GM11168 (cell line): ENCODE data around the gene MTAP.

Experiments used
- in situ Hi-C: fragments of 300-500 bp; cut with MboI; formaldehyde crosslinking; loops from one replicate; pipeline ENCODE4 v1.12.0; 2022; ENCODE audit warnings: low sequenced_read_pairs; ENCODE audit not compliant: unreplicated experiment

The MTAP gene

DNA sequence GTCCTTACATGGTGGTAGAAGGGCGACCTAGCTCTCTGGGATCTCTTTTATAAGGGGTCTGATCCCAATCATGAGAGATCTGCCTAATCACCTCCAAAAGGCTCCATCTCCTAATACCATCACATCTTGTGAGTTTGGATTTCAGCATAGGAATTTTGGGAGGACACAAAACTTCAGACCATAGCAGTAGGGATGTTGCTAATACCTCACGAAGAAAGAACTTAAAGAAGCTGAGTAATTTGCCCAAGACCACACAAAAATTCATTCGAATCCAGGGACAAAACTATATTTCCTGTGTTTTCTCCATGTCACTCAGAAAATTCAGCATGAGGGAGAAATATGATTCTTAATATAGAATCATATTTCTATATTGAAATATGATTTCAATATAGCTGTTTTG lies 32.7 kb downstream of the MTAP start:
- in situ Hi-C loops: no loop called here

DNA sequence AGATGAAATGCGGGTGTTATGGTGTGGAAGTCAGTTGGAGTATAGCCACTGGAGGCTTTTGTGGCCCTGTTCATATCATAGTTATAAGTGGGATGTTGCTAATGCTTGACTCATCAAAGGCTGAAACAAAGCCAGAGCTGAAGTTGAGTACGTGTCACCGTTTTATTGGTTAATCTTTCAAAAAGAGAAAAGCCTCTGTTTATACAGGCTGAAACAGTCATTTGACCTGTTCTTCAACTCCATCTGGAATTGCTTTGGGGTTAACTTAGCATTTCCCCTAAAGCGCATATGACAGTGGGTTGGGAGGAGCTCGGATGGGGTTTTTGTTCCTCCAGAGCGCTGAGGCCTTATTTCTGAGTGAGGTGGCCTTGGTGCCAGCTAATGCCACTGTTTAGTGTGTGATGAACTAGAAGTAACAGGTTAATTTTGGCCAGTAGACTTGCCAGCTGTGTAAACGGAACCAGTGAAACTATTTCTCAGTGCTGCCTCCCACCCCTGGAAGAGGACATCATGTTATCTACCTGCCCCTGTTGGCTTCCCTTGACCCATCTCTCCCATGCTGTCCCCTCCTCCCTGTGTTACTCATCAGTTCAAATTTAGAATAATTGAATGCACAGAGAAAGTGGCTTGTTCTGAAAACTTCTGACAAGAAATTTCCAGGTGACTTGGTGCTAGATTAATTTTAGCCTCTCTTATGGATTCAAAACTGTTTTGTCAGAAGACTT lies 34.2 kb downstream of the MTAP start:
- in situ Hi-C loops: no loop called here

DNA sequence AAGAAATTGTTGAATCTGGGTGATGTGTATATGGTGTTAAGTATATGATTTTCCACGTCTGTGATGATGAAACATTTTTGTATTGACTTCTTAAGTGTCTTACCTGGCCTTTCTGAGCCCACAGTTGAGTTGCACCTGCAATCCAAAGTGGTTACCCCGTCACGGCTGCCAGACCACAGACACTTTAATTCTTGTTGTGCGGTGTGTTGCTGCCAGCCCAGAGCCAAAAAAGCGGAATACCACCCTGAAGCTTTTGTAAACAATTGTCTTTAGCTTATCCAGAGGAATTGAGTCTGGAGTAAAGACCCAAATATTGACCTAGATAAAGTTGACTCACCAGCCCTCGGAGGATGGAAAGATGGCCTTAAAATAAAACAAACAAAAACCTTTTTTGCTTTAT lies 35.1 kb downstream of the MTAP start:
- in situ Hi-C loops: no loop called here

DNA sequence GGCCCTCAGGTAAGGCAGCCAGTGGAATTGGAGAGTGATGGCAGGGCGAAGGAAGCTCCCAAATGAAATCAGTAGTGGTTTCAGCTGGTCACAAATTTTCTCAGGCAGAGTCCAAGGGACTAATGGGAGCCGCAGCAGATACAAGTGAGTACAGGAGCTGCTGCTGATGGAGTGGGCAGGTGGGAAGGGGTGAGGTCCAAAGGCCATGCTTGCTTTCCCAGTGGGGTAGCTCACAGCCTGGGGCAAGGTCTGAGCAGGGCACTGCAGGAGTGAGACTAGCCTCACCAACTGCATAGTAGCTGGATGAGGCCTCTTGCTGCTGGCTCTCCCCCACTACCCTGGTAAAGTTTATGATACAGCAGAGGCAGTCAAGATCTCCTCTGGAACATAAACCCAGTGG lies 38.2 kb downstream of the MTAP start:
- in situ Hi-C loops: no loop called here

DNA sequence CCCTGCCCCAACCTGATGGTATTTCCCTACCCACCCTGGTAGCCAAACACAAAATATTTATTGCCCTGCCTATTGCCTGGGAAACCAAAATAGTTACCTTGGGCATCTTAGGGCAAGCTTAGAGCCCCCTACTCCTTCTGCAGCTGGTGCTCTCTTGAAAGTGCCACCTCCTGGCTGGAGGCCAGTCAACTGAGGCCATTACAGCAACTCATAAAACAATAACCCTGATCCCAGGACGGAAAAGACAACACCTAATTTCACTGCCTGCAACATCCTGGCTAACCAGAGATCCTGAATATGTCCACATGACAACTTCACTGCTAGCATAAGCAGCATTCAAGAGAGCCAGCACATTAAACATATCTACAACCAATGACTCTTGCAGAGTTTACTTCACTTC lies 38.7 kb downstream of the MTAP start:
- in situ Hi-C loops: no loop called here

DNA sequence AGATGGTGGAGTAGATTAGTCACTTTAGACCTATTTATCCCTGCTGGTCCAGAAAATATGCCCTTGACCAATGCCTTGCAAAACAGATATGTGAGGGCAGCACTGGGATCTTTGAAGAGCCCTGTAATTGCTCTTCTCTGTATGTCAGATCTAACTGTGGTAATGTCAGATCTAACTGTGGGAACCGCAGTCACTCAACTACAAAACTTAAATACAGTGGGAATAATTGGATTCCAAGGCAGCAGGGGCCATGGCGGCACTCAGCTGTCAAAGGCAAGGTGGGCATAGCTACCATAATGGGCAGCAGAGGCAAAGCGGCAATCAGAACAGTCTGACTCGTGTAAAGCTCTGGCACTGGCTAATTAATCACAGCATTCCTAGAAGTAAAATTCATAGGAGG lies 46.2 kb downstream of the MTAP start:
- in situ Hi-C loops: no loop called here

DNA sequence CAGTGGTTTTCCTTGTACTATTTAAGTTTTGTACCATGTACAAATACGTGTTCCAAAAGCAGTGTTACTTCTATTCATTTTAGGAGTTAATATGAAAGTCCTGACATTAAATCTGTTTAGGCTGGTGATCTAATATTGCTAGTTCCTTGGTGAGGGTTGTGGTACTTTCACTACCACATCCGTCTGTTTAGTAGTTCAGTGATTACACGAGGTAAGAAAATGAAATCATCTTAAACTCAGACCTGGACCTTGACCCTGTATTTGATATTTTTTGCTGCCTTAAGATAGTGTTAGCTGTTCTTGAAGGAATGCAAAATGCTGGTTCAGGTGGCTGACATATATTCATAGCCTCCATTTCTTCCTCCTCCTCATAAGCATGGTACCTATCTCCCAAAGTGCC lies 50.3 kb downstream of the MTAP start:
- in situ Hi-C loops: no loop called here

DNA sequence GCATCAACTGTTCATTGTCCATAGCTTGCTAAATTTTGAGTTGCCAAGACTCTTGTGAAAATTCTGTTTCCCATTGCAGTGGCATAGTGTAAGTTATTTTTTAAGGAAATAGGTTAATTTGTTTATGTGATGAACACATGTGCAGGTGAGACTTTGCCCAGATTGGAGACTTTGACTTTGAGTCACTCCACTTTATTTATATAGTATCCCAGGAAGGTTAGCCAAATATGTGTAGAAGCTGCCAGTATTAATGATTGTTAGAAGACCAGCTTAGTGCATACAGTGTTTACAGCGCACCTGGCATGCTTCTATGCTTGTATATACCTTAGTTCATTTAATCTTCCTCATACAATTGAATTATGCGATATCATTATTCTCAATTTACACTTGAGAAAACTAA lies 51.0 kb downstream of the MTAP start:
- in situ Hi-C loops: no loop called here

DNA sequence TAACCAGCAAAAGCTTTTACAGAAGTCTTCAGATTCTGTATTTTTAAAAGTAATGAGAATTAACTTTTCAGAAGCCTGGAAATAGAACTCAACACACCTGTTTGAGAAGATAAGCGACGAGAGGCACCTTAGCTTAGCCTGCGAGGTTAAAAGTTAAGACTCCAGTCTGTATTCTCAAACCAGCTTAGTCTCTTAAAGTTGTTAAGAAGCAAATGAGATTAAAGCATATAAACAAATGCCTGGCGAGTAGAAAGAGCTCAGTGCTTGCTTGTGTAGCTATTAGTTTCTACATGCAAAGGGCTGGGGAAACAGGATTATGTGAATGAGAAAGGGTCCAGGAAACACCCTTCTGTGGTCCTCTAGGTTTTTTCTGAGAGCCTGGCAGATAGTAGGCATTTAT lies 51.7 kb downstream of the MTAP start:
- in situ Hi-C loops: no loop called here

DNA sequence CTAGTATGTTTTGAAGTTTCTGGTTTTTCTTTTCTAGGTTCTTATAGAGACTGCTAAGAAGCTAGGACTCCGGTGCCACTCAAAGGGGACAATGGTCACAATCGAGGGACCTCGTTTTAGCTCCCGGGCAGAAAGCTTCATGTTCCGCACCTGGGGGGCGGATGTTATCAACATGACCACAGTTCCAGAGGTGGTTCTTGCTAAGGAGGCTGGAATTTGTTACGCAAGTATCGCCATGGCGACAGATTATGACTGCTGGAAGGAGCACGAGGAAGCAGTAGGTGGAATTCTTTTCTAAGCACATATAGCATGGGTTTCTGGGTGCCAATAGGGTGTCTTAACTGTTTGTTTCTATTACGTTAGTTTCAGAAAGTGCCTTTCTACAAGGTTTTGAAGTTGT lies 52.2 kb downstream of the MTAP start:
- in situ Hi-C loops: no loop called here

DNA sequence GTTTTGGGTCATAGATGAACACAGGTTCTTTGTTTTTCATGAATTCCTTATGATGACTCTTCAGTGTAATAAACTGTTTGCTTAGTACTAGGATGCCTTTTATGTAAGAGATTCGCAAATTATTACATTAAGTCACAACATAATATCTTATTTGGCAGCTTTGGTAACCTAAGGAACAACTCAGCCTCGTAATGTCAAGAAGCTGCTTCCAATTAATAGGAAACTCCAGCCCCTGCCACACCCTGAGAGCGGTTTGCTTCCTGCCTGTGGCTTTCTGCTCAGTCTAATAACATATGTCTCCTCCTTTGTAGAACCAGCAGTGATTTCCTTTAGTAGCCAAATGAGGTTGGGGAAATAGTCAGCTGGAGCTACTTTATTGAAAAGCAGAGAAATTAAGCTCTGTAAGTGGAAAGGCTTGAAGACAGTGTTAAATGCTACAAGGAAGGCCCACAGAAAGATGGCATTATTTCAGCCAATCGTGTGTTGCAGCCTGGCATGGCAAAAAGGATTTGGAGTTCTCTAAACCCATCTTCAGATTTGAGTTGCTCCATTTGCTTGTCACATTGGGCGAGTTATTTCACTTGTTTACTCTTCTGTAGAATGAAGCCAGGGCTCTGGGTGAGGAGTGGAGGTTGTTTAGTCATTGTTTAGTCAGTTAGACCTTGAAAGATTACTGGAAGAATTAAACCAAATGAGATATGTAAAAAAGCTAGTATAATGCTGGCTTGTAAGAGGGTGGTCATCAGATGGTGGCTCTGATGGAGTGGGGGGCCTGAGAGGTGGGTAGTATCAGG lies 54.1 kb downstream of the MTAP start:
- in situ Hi-C loops: no loop called here

DNA sequence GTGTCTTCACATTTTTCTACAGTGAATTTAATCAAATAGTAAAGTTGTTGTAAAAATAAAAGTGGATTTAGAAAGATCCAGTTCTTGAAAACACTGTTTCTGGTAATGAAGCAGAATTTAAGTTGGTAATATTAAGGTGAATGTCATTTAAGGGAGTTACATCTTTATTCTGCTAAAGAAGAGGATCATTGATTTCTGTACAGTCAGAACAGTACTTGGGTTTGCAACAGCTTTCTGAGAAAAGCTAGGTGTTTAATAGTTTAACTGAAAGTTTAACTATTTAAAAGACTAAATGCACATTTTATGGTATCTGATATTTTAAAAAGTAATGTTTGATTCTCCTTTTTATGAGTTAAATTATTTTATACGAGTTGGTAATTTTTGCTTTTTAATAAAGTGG lies 60.4 kb downstream of the MTAP start:
- in situ Hi-C loops: no loop called here

DNA sequence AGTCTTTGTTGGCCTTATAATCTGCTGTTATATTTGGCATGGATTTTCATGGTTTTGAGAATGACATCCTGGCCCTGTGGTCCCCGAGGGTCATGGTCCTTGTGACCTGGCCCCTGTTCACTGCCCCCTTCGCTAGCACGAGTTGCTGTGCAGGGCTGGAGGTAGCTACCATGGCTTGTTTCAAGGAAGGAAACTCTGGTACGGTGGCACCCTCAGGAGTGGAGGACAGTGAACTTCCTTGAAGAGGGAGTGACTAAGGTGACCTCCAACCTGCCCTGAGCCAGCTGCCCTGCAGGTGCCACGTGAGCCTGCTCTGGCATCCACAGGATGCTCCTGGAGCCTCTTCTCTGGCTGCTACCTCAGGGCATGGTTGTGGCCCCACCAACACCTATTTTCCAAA lies 62.1 kb downstream of the MTAP start:
- in situ Hi-C loops: no loop called here

DNA sequence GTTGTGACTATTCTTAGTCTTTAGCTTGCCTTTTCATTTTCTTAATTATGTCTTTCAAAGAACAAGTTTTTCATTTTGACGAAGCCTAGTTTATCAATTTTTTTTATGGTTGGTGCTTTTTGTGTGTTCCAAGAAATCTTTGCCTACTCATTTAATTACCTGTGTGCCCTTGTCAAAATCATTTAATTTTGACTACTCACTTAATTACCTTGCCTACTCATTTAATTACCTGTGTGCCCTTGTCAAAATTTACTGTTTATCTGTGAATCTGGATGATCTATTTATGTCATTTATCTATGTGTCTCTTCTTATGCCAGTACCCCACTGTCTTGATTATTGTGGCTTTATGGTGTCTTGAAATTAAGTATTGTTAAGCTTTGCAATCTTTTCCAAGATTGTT lies 63.9 kb downstream of the MTAP start:
- in situ Hi-C loops: no loop called here

DNA sequence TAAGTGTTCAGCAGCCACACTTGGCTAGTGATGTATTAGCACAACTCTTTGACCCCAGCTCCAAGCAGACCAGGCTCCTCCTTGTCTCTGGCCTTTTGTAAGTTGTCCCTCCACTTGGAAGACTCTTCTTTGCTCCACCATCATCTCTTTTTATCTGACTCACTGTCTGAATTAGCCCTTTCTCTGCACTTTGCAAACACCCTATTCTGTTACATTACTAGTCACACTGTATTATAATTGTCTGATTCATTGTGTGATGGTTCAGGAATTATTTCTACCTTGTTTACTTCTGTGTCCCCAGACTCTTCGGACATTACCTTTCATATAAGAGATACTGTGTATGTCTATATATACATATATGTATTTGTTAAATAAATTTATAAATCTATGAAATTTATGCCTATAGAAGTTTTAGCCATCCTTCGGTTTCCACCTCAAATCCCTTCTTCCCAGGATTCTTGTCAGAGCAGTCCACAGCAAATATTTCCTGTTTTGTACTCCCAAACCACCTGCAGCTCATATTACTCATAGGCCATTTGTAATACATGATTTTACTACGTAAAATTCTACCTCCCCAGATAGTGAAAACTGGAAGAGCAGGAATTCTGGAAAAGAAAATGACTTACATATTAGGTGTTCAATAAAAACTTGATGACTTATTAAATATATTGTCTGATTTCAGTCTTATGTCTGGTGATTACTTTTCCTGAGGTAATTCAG lies 69.0 kb downstream of the MTAP start:
- in situ Hi-C loops: no loop called here

DNA sequence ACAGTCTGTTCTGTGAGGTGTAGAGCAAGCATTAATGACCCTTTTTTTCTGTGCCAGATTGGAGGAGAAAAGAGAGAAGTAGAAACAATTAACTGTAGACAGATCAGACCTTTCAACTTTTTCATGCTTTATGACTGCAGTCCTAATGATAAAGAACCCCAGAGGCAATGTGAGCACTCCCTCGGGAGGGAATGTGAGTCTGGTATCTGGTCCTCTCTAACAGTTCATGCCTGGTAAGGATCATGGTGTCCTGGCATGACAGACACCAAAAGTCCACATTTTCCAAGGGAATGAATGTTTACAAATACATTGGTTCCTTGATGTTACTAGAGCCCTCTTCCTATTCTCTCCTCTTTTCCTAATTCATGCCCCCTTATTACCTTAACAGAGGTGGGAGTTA lies 70.3 kb downstream of the MTAP start:
- in situ Hi-C loops: no loop called here

DNA sequence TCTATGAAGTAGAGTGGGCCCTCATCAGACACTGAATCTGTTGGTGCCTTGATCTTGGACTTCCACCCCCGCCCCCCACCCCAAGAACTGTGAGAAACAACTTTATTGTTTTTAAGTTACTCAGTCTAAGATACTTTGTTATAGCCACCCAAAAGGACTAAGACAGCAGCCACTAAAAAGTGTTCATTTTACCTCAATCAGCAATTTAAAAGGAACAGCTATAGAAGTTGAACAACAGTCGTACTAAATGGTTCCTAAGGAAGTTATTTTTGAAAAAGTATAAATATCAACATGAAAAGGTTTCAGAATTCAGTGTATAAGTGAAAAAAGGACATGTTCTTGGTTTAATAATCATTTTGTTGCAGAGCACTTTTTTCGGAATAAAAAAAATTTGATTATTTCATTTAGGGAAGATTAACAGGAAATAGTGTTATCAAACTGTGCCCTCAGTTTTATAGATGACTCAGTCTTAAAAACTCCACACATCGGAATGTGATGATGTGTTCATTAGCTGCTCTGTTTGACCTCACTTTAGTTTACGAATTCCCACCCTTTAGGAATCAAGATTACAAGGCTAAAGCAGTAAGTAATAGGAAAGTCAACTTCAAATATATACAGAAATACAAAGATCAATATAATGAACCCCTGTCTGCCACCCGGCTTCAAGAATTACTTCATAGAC lies 71.2 kb downstream of the MTAP start:
- in situ Hi-C loops: no loop called here

DNA sequence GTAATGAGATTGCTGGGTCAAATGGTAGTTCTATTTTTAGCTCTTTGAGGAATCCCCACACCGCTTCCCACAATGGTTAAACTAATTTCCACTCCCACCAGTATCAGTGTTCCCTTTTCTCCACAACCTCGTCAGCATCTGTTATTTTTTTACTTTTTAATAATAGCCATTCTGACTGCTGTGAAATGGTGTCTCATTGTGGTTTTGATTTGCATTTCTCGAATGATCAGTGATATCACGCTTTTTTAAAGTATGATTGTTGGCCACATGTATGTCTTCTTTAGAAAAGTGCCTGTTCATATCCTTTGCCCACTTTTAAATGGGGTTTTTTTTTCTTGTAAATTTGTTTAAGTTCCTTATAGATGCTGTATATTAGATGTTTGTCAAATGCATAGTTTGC lies 73.5 kb downstream of the MTAP start:
- in situ Hi-C loops: no loop called here

DNA sequence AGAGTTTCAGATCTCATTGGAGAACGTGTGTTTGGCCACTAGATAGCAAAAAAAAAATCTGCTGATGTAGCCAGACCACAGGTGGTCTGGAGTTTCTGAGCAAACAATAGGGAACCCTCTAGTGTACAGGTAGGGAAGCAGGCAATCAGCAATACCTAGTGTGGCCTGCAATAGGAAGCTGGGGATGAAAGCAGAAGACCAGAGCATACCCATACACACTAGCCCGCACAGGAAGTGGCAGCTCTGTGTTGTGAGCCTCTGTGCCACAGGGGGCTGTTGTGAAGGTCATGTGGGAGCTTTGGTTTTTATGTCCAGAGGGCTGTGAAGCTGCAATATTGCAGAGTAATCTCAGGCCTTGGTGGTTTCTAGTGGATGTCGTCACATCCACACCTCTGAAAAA lies 81.2 kb downstream of the MTAP start:
- in situ Hi-C loops: no loop called here

DNA sequence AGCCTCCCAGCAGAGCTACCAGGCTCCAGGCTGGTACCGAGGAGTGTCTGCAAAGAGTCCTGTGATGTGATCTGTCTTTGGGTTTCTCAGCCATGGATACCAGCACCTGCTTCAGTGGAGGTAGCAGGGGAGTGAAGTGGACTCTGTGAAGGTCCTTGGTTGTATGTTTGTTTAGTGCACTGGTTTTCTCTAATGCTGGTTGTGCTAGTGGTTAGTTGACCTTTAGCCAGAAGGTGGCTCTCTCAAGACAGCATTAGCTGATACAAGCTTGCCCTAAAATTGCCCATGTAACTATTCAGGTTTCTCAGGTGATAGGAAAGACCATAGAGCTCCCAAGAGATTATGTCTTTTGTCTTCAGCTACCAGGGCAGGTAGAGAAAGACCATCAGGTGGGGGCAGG lies 87.2 kb downstream of the MTAP start:
- in situ Hi-C loops: no loop called here

DNA sequence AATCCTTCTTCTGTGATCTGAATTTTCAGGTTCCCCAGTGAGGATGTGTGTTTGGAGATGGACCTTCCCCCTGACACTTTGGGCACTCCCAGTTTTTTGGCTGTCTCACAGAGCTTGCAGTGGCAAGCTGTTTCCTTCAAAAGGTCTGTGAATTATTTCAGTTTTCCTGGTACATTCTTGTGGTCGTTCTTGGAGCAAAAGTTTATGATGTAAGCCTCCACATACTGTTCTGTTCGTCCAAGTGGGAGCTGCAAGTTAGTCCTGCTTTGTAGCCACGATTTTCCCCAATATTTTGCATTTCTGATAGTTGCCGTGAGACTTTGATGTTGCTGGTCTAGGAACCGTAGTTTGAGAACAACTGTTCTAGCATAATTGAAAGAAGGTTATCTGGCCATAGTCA lies 88.3 kb downstream of the MTAP start:
- in situ Hi-C loops: no loop called here
